B cell (primary cell): ENCODE data around the gene SFRP4. TPM values are rescaled to one million over a fixed set of nuclear protein-coding genes. Genes with fewer than 3 reads are reported as not detected.

Experiments used
- ATAC-seq: fragments of 200-7000 bp; cut with Tn5 transposase; one replicate; pipeline ENCODE4 v1.10.0; 2021; ENCODE audit warnings: low read depth, mild to moderate bottlenecking, moderate number of reproducible peaks, moderate library complexity
- CTCF ChIA-PET: fragments of 350-600 bp; sonication (Branson Sonifier 250); formaldehyde crosslinking; loops from one replicate; lab custom pipeline; 2021; ENCODE audit warnings: antibody characterized with exemption, inconsistent platforms; lab: Charles Lee
- POLR2A ChIA-PET: fragments of 350-600 bp; sonication (Branson Sonifier 250); formaldehyde crosslinking; loops from one replicate; lab custom pipeline; 2021; ENCODE audit warnings: antibody characterized with exemption; lab: Charles Lee
- DNase-seq: peaks from one replicate; pipeline ENCODE4 v3.0.0; 2013
- H2AFZ ChIP-seq: 2 replicates; pipeline ENCODE4 v1.6.1; 2012; ENCODE audit warnings: mild to moderate bottlenecking, low read depth, low read length; ENCODE audit not compliant: insufficient read depth, poor library complexity, severe bottlenecking
- H3K27ac ChIP-seq, 2 donors: 1 replicate in 1 of 2; 2 replicates in 1 of 2; pipeline ENCODE4 v1.5.1; 2012 to 2013; ENCODE audit warnings: low read length in 2 of 2, mild to moderate bottlenecking in 2 of 2, moderate library complexity in 1 of 2
- H3K27me3 ChIP-seq, 4 experiments: fragments of 200-600 bp in 1 of 4; sonication (generic) in 1 of 4; replicated peaks in 1 of 4; 1 replicate in 2 of 4; 2 replicates in 2 of 4; pipeline versions ENCODE4 v1.6.1 to v1.7.0; 2013 to 2016; ENCODE audit warnings: low read length in 3 of 4, mild to moderate bottlenecking in 2 of 4, mixed read lengths in 1 of 4, moderate library complexity in 1 of 4; ENCODE audit not compliant: insufficient read depth in 4 of 4, control insufficient read depth in 3 of 4; ENCODE audit errors: control extremely low read depth in 1 of 4
- H3K36me3 ChIP-seq, 2 experiments: replicated peaks in 1 of 2; 1 replicate in 1 of 2; 2 replicates in 1 of 2; pipeline versions ENCODE4 v1.6.1 to v1.7.1; 2013; ENCODE audit warnings: low read length in 1 of 2; ENCODE audit not compliant: insufficient read depth in 2 of 2, control insufficient read depth in 1 of 2; ENCODE audit errors: control extremely low read depth in 1 of 2, extremely low read depth in 1 of 2
- H3K4me1 ChIP-seq, 2 donors: fragments of 200-600 bp in 1 of 2; sonication (generic) in 1 of 2; 1 replicate in 1 of 2; 2 replicates in 1 of 2; pipeline versions ENCODE4 v1.5.1 to v1.6.1; 2013 to 2017; ENCODE audit warnings: low read length in 2 of 2; ENCODE audit not compliant: control insufficient read depth in 2 of 2, insufficient read depth in 2 of 2
- H3K4me2 ChIP-seq: replicated peaks from 2 replicates; pipeline ENCODE3; 2012; ENCODE audit warnings: mild to moderate bottlenecking, low read depth, low read length; ENCODE audit not compliant: poor library complexity, severe bottlenecking
- H3K4me3 ChIP-seq, 5 experiments: fragments of 200-600 bp in 1 of 5; sonication (generic) in 1 of 5; 1 replicate in 3 of 5; 2 replicates in 2 of 5; pipeline versions ENCODE4 v1.5.1 to v1.7.0; 2011 to 2016; ENCODE audit warnings: low read length in 4 of 5, mild to moderate bottlenecking in 4 of 5, low read depth in 2 of 5, control low read depth in 1 of 5, moderate library complexity in 1 of 5; ENCODE audit not compliant: insufficient read depth in 1 of 5; ENCODE audit errors: control extremely low read depth in 1 of 5, extremely low read depth in 1 of 5
- H3K79me2 ChIP-seq: fragments of 200-600 bp; sonication (generic); one replicate; pipeline ENCODE4 v1.6.0; 2016; ENCODE audit warnings: low read length; ENCODE audit not compliant: control insufficient read depth, insufficient read depth
- H3K9ac ChIP-seq: fragments of 200-600 bp; sonication (generic); 2 replicates; pipeline ENCODE4 v1.6.1; 2017; ENCODE audit warnings: mild to moderate bottlenecking, low read length, moderate library complexity
- H3K9me3 ChIP-seq, 3 donors: one replicate each; pipeline versions ENCODE4 v1.6.1 to v1.7.1; 2013; ENCODE audit warnings: low read length in 2 of 3; ENCODE audit not compliant: control insufficient read depth in 2 of 3, insufficient read depth in 1 of 3; ENCODE audit errors: control extremely low read depth in 1 of 3
- H4K20me1 ChIP-seq: 2 replicates; pipeline ENCODE4 v1.6.0; 2012; ENCODE audit warnings: mild to moderate bottlenecking, low read length; ENCODE audit not compliant: insufficient read depth, control insufficient read depth, poor library complexity, severe bottlenecking
- H3K27ac Mint-ChIP-seq: one replicate; pipeline ENCODE4 v1.8.0; 2021; ENCODE audit warnings: mixed read lengths
- H3K27me3 Mint-ChIP-seq: one replicate; pipeline ENCODE4 v1.8.0; 2021; ENCODE audit warnings: mixed read lengths
- H3K4me1 Mint-ChIP-seq: one replicate; pipeline ENCODE4 v1.8.0; 2021; ENCODE audit warnings: mixed read lengths
- H3K4me3 Mint-ChIP-seq: one replicate; pipeline ENCODE4 v1.8.0; 2021; ENCODE audit warnings: mixed read lengths
- H3K9me3 Mint-ChIP-seq: one replicate; pipeline ENCODE4 v1.8.0; 2022; ENCODE audit warnings: mixed read lengths; ENCODE audit not compliant: insufficient read depth
- CTCF ChIP-seq: fragments of 200-600 bp; IDR thresholded peaks from one replicate; pipeline ENCODE4 v1.8.0; 2022; ENCODE audit warnings: antibody characterized with exemption, mild to moderate bottlenecking
- EZH2 ChIP-seq: IDR thresholded peaks from 2 replicates; pipeline ENCODE4 v1.6.1; 2012; ENCODE audit warnings: borderline replicate concordance, low read depth, mild to moderate bottlenecking, moderate library complexity, low read length; ENCODE audit not compliant: insufficient read depth, poor library complexity, severe bottlenecking
- WGBS: methylation state at CpG from one replicate; pipeline ENCODE4 v1.1.5; 2013; ENCODE audit warnings: missing lambda C conversion rate; ENCODE audit not compliant: insufficient coverage; 5-methylcytosine and 5-hydroxymethylcytosine counted together
- intact Hi-C: fragments of 100-400 bp; cut with micrococcal nuclease; formaldehyde crosslinking; loops from one replicate; pipeline ENCODE4 v1.10.0; 2022
- polyA plus RNA-seq: library from polyadenylated mRNA; depleted of rRNA; stranded (reverse); fragments of >200 nt; gene quantifications from 2 replicates; pipeline ENCODE4 v1.2.3, GENCODE V29; 2012
- total RNA-seq, 2 donors: library from RNA; stranded (reverse); fragments of 120-200 nt in 1 of 2; gene quantifications; 1 replicate in 1 of 2; 2 replicates in 1 of 2; pipeline versions ENCODE4 v1.2.3 to v1.2.4, GENCODE V29; 2013 to 2022

SFRP4 gene
- total and polyA plus RNA-seq, 2 donors (not counting 1 experiment from before 2014, with no cell fraction given): not detected

DNA sequence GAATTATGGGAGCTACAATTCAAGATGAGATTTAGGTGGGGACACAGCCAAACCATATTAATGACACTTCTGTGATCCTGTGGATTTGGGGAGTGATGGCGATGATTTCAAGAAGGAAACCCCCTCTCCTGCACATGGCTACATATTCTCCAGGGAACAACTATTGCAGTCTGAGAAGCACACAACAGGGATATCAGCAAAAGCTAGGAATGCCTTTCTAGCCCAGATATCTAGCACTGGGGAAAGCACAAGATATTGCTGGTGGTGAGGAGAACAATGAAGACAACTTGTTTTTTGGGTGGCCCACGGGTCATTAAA, 28.1 kb upstream of the SFRP4 start:
- H3K4me2 ChIP-seq: no peak overlapping the region
- H3K9me3 ChIP-seq: no peaks in the 10 kb centered on the region
- H3K27me3 Mint-ChIP-seq: peaks cover 5% of the 10 kb centered on the region
- POLR2A ChIA-PET: no interaction called here
- CTCF ChIA-PET: no interaction called here
- no peak overlapping the region for H3K27ac Mint-ChIP-seq
- no peaks in the 10 kb centered on the region for H3K79me2 ChIP-seq
- no peaks in the 10 kb centered on the region for H4K20me1 ChIP-seq
- H3K4me3 Mint-ChIP-seq: no peak overlapping the region
- no peaks in the 10 kb centered on the region for H3K4me1 Mint-ChIP-seq
- no peak overlapping the region for H3K9ac ChIP-seq
- H3K27me3 ChIP-seq: no peaks in the 10 kb centered on the region
- no peak for DNase-seq
- intact Hi-C loops: no loop called here
- no peak overlapping the region for H3K27ac ChIP-seq
- H3K36me3 ChIP-seq: no peaks in the 10 kb centered on the region
- no peaks in the 10 kb centered on the region for H3K4me1 ChIP-seq
- no peak overlapping the region for H3K4me3 ChIP-seq
- no peaks in the 10 kb centered on the region for H3K9me3 Mint-ChIP-seq
- TF ChIP-seq EZH2 (no peak), CTCF (no peak)
- no peak for ATAC-seq
- no peak overlapping the region for H2AFZ ChIP-seq
- WGBS: no CpG with 5 or more reads among the region's 2 CpGs

DNA sequence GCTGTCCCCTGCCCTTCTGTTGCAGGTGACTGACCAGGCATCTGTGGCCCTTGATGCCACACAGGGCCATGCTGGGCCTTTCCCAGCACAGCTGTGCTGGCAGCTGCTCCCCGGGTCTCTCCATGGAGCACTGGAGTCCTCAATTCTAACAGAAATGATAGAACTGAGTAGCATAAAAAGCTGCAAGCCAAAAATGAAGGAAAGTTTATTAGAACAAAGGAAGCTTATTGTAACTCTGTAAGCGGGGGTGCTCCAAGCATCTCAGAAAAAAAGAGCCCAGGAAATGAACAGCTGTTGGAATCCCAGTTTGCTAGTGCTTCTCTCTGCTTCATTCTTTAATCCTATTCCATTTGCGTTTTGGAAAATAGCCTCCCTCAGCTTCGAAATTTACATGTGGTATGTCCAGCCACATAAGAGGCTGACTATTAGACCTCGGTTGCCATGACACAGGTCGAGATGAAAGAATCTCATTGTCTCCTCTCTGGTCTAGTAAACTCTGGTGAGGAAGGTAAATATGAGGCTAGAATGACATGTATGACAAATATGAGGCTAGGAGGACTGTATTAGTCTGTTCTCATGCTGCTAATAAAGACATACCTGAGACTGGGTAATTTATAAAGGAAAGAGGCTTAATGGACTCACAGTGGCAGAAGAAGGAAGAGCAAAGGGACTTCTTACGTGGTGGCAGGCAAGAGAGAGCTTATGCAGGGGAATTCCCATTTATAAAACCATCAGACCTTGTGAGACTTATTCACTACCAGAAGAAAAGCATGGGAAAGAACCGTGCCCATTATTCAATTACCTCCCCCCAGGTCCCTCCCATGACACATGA, 27.5 kb upstream of the SFRP4 start:
- no peaks in the 10 kb centered on the region for H4K20me1 ChIP-seq
- H3K4me2 ChIP-seq: no peak overlapping the region
- Mint-ChIP-seq H3K27me3 (peaks cover 5% of the 10 kb centered on the region), H3K27ac (no peak overlapping the region), H3K4me1 (no peaks in the 10 kb centered on the region), H3K4me3 (no peak overlapping the region), H3K9me3 (no peaks in the 10 kb centered on the region)
- H2AFZ ChIP-seq: no peak overlapping the region
- POLR2A ChIA-PET: no interaction called here
- no peak for TF ChIP-seq EZH2
- TF ChIP-seq CTCF: no peak
- DNase-seq: no peak
- ATAC-seq: no peak
- no peak overlapping the region for H3K27ac ChIP-seq
- H3K79me2 ChIP-seq: no peaks in the 10 kb centered on the region
- no peak overlapping the region for H3K4me3 ChIP-seq
- CTCF ChIA-PET: no interaction called here
- intact Hi-C loops: no loop called here
- no peaks in the 10 kb centered on the region for H3K36me3 ChIP-seq
- WGBS: 96% methylated on average over 4 of the region's 8 CpGs
- no peaks in the 10 kb centered on the region for H3K27me3 ChIP-seq
- no peaks in the 10 kb centered on the region for H3K9me3 ChIP-seq
- H3K4me1 ChIP-seq: no peaks in the 10 kb centered on the region
- H3K9ac ChIP-seq: no peak overlapping the region
